LNCAP (cell line): ENCODE measurements around the gene SLX1B.
"Not testable (repeated sequence)": the region's sequence is repeated elsewhere in the genome, so short reads cannot be mapped to it uniquely, and the experiment has no call there.

Source experiments
- TF ChIP-seq, protein P1 (sequence below): fragments of 450-650 bp; IDR thresholded peaks from 2 replicates; pipeline ENCODE4 v1.5.1; 2017; ENCODE audit warnings: mild to moderate bottlenecking

The SLX1B gene

GRCh38 chr16:29454269-29454668 is at the start of gene SLX1B, which contains the start of gene BOLA2:
SLX1B (plus strand) TSS chr16:29454533.
BOLA2 (minus strand) TSS chr16:29454351; CDS start chr16:29454253, 98 bp downstream.
- TF ChIP-seq, protein P1, sequence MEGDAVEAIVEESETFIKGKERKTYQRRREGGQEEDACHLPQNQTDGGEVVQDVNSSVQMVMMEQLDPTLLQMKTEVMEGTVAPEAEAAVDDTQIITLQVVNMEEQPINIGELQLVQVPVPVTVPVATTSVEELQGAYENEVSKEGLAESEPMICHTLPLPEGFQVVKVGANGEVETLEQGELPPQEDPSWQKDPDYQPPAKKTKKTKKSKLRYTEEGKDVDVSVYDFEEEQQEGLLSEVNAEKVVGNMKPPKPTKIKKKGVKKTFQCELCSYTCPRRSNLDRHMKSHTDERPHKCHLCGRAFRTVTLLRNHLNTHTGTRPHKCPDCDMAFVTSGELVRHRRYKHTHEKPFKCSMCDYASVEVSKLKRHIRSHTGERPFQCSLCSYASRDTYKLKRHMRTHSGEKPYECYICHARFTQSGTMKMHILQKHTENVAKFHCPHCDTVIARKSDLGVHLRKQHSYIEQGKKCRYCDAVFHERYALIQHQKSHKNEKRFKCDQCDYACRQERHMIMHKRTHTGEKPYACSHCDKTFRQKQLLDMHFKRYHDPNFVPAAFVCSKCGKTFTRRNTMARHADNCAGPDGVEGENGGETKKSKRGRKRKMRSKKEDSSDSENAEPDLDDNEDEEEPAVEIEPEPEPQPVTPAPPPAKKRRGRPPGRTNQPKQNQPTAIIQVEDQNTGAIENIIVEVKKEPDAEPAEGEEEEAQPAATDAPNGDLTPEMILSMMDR = not testable (repeated sequence)

DNA sequence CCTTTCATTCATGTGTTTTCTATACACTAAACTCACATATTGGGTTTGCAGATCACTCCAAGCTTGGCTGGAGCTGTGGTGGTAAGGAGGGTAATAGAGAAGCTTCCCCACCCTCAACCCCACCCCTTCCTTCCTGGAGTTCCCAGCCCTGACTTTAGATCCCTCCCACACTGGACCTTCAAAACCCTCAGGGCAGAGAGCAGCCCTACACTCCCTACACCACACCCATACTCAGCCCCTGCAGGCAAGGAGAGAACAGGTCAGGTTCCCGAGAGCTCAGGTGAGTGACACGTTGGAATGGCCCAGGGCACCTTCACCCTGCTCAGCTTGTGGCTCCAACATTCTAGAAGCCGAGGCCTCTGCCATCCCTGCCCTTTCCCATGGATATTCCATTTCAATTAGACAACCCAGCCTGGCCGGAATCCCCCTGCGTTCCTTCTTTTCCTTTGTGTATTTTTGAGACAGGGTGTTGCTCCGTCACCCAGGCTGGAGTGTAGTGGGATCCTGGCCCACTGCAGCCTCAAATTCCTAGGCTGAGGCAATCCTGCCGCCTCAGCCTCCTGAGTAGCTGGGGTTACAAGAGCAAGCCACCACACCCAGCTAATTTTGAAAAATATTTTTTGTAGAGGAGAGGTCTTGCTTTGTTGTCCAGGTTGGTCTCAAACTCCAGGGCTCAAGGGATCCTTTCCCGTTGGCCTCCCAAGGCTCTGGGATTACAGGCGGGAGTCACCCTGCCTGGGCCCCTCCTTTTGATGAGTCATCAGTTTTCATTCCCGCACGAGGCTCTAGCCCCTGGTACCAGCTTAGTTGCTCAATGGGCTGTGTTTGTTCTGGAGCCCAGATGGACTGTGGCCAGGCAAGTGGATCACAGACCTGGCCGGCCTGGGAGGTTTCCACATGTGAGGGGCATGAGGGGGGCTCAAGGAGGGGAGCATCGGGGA is 5.6 kb downstream of the SLX1B start, which contains the start of gene SULT1A4:
TSS of gene SULT1A4 (plus strand) at position 208 of the 941 bp plus-strand sequence. CDS start 1,473 bp downstream, outside the sequence.
- TF ChIP-seq, protein P1 = not testable (repeated sequence)

- TF ChIP-seq, protein P1 = not testable (repeated sequence)
Measured at GRCh38 chr16:29506308-29506707, 52.0 kb downstream of the SLX1B start, which contains the start of gene NPIPB12. NPIPB12 (minus strand) TSS chr16:29506408.
